WTC11 (cell line): ENCODE measurements around the gene MRAS. TPM values are rescaled to one million over a fixed set of nuclear protein-coding genes. Genes with fewer than 3 reads are reported as not detected.

Source experiments
- ATAC-seq: fragments of 200-7000 bp; cut with Tn5 transposase; 2 replicates; pipeline ENCODE4 v1.10.0; 2021; ENCODE audit warnings: mild to moderate bottlenecking, moderate library complexity
- CTCF ChIA-PET: fragments of 300-600 bp; sonication (Branson Sonifier 250); formaldehyde crosslinking; loops from one replicate; lab custom pipeline; 2021; ENCODE audit warnings: antibody characterized with exemption; lab: Charles Lee
- POLR2A ChIA-PET: fragments of 350-600 bp; sonication (Branson Sonifier 250); formaldehyde crosslinking; loops from one replicate; lab custom pipeline; 2021; ENCODE audit warnings: antibody characterized with exemption; lab: Charles Lee
- DNase-seq: peaks from one replicate; pipeline ENCODE4 v3.0.0; 2021; ENCODE audit warnings: low spot score
- H3K27ac Mint-ChIP-seq: 2 replicates; pipeline ENCODE4 v1.8.0; 2021; ENCODE audit warnings: mixed read lengths
- H3K27me3 Mint-ChIP-seq: 2 replicates; pipeline ENCODE4 v1.8.0; 2021; ENCODE audit warnings: low read depth, mild to moderate bottlenecking, moderate library complexity, mixed read lengths
- H3K36me3 Mint-ChIP-seq: 2 replicates; pipeline ENCODE4 v1.8.0; 2021; ENCODE audit warnings: mixed read lengths
- H3K4me1 Mint-ChIP-seq: 2 replicates; pipeline ENCODE4 v1.8.0; 2022; ENCODE audit warnings: mixed read lengths
- H3K4me3 Mint-ChIP-seq: 2 replicates; pipeline ENCODE4 v1.8.0; 2021; ENCODE audit warnings: mild to moderate bottlenecking, moderate library complexity, mixed read lengths
- H3K9me3 Mint-ChIP-seq: 2 replicates; pipeline ENCODE4 v1.8.0; 2021; ENCODE audit warnings: mixed read lengths
- AFF4 ChIP-seq: sonication (generic); formaldehyde crosslinking; IDR thresholded peaks from 2 replicates; pipeline ENCODE4 v1.8.1; 2023; ENCODE audit warnings: mild to moderate bottlenecking, missing genetic modification reagents, borderline replicate concordance
- ELF4 ChIP-seq: sonication (generic); formaldehyde crosslinking; IDR thresholded peaks from 2 replicates; pipeline ENCODE4 v1.8.1; 2022; ENCODE audit warnings: low read depth, mild to moderate bottlenecking, moderate library complexity, missing genetic modification reagents
- ERG ChIP-seq: fragments of 250-450 bp; sonication (Bioruptor Pico); IDR thresholded peaks from 2 replicates; pipeline ENCODE4 v1.8.0; 2021; ENCODE audit warnings: mild to moderate bottlenecking
- GRHL2 ChIP-seq: fragments of 250-450 bp; sonication (Bioruptor Pico); IDR thresholded peaks from 2 replicates; pipeline ENCODE4 v1.8.0; 2022; ENCODE audit warnings: mild to moderate bottlenecking, moderate library complexity; ENCODE audit not compliant: insufficient replicate concordance, severe bottlenecking
- IRF2 ChIP-seq: sonication (generic); formaldehyde crosslinking; IDR thresholded peaks from 2 replicates; pipeline ENCODE4 v1.8.0; 2022; ENCODE audit warnings: low read depth, missing genetic modification reagents, borderline replicate concordance
- MXD4 ChIP-seq: fragments of 250-450 bp; sonication (Bioruptor Pico); IDR thresholded peaks from 2 replicates; pipeline ENCODE4 v1.8.0; 2021; ENCODE audit warnings: mild to moderate bottlenecking, moderate library complexity, borderline replicate concordance
- NFE2L1 ChIP-seq: sonication (generic); formaldehyde crosslinking; IDR thresholded peaks from 2 replicates; pipeline ENCODE4 v1.8.1; 2023; ENCODE audit warnings: missing genetic modification reagents
- NR2C2 ChIP-seq: sonication (generic); formaldehyde crosslinking; IDR thresholded peaks from 2 replicates; pipeline ENCODE4 v1.8.0; 2022; ENCODE audit warnings: mild to moderate bottlenecking, missing genetic modification reagents
- NR3C1 ChIP-seq: sonication (generic); formaldehyde crosslinking; conservative IDR thresholded peaks from 2 replicates; pipeline ENCODE4 v1.8.1; 2023; ENCODE audit warnings: low read depth, mild to moderate bottlenecking, missing genetic modification reagents
- SOX15 ChIP-seq: fragments of 250-450 bp; sonication (Bioruptor Pico); IDR thresholded peaks from 2 replicates; pipeline ENCODE4 v1.9.0; 2021; ENCODE audit warnings: mild to moderate bottlenecking
- TCF7 ChIP-seq: sonication (generic); formaldehyde crosslinking; IDR thresholded peaks from 2 replicates; pipeline ENCODE4 v1.8.0; 2022; ENCODE audit warnings: mild to moderate bottlenecking, low read depth, missing genetic modification reagents, moderate library complexity
- TP53 ChIP-seq: sonication (generic); formaldehyde crosslinking; IDR thresholded peaks from 2 replicates; pipeline ENCODE4 v1.8.1; 2023; ENCODE audit warnings: mild to moderate bottlenecking, missing genetic modification reagents
- ZBTB21 ChIP-seq: sonication (generic); formaldehyde crosslinking; IDR thresholded peaks from 2 replicates; pipeline ENCODE4 v1.8.1; 2023; ENCODE audit warnings: mild to moderate bottlenecking, missing genetic modification reagents, borderline replicate concordance
- ZNF263 ChIP-seq: sonication (generic); formaldehyde crosslinking; IDR thresholded peaks from 2 replicates; pipeline ENCODE4 v1.8.1; 2022; ENCODE audit warnings: low read depth, mild to moderate bottlenecking, moderate library complexity, missing genetic modification reagents
- ZNF396 ChIP-seq: fragments of 250-450 bp; sonication (Bioruptor Pico); IDR thresholded peaks from 2 replicates; pipeline ENCODE4 v1.8.0; 2021; ENCODE audit warnings: mild to moderate bottlenecking, moderate library complexity, borderline replicate concordance
- ZNF423 ChIP-seq: fragments of 250-450 bp; sonication (Bioruptor Pico); IDR thresholded peaks from 2 replicates; pipeline ENCODE4 v2.1.2; 2022; ENCODE audit warnings: mild to moderate bottlenecking, moderate library complexity
- total RNA-seq: library from RNA; stranded (reverse); gene quantifications from 3 replicates; pipeline ENCODE4 v1.2.3, GENCODE V29; 2021
- TF ChIP-seq, protein P1 (sequence below): fragments of 250-450 bp; sonication (Bioruptor Pico); IDR thresholded peaks from 2 replicates; pipeline ENCODE4 v1.9.0; 2021; ENCODE audit warnings: mild to moderate bottlenecking, borderline replicate concordance
- TF ChIP-seq, protein P2 (sequence below): sonication (generic); formaldehyde crosslinking; IDR thresholded peaks from 2 replicates; pipeline ENCODE4 v1.8.0; 2023; ENCODE audit warnings: missing genetic modification reagents

Gene MRAS
- total RNA-seq, 1 experiment from 2014 or later: 14.8 TPM

- TF ChIP-seq NR3C1 (CRISPR knock-in tag) (no peak), ZNF263 (CRISPR knock-in tag) (no peak), TCF7 (no peak)
- TF ChIP-seq, protein P1, sequence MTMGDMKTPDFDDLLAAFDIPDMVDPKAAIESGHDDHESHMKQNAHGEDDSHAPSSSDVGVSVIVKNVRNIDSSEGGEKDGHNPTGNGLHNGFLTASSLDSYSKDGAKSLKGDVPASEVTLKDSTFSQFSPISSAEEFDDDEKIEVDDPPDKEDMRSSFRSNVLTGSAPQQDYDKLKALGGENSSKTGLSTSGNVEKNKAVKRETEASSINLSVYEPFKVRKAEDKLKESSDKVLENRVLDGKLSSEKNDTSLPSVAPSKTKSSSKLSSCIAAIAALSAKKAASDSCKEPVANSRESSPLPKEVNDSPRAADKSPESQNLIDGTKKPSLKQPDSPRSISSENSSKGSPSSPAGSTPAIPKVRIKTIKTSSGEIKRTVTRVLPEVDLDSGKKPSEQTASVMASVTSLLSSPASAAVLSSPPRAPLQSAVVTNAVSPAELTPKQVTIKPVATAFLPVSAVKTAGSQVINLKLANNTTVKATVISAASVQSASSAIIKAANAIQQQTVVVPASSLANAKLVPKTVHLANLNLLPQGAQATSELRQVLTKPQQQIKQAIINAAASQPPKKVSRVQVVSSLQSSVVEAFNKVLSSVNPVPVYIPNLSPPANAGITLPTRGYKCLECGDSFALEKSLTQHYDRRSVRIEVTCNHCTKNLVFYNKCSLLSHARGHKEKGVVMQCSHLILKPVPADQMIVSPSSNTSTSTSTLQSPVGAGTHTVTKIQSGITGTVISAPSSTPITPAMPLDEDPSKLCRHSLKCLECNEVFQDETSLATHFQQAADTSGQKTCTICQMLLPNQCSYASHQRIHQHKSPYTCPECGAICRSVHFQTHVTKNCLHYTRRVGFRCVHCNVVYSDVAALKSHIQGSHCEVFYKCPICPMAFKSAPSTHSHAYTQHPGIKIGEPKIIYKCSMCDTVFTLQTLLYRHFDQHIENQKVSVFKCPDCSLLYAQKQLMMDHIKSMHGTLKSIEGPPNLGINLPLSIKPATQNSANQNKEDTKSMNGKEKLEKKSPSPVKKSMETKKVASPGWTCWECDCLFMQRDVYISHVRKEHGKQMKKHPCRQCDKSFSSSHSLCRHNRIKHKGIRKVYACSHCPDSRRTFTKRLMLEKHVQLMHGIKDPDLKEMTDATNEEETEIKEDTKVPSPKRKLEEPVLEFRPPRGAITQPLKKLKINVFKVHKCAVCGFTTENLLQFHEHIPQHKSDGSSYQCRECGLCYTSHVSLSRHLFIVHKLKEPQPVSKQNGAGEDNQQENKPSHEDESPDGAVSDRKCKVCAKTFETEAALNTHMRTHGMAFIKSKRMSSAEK (CRISPR knock-in tag): no peak
- TF ChIP-seq, all 79 proteins: peak for 0
These were observed 21.3 kb upstream of the MRAS start (continued) for GRCh38 chr3:138326866-138327595.

- H3K36me3 Mint-ChIP-seq: no peaks in the 10 kb centered on the region
- ATAC-seq: no peak
- DNase-seq: no peak
- TF ChIP-seq SOX15 (CRISPR knock-in tag) (no peak), GRHL2 (no peak), ZBTB21 (CRISPR knock-in tag) (no peak), TP53 (CRISPR knock-in tag) (no peak), ZNF396 (no peak), NFE2L1 (no peak), MXD4 (no peak), NR2C2 (CRISPR knock-in tag) (no peak), AFF4 (no peak), ERG (CRISPR knock-in tag) (no peak), ZNF423 (CRISPR knock-in tag) (no peak), ELF4 (CRISPR knock-in tag) (no peak), IRF2 (CRISPR knock-in tag) (no peak)
- TF ChIP-seq, protein P1 (CRISPR knock-in tag): no peak
- TF ChIP-seq, protein P2, sequence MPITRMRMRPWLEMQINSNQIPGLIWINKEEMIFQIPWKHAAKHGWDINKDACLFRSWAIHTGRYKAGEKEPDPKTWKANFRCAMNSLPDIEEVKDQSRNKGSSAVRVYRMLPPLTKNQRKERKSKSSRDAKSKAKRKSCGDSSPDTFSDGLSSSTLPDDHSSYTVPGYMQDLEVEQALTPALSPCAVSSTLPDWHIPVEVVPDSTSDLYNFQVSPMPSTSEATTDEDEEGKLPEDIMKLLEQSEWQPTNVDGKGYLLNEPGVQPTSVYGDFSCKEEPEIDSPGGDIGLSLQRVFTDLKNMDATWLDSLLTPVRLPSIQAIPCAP (CRISPR knock-in tag): no peak
- H3K4me1 Mint-ChIP-seq: peaks cover 14% of the 10 kb centered on the region
- no peaks in the 10 kb centered on the region for H3K9me3 Mint-ChIP-seq
- H3K27me3 Mint-ChIP-seq: no peaks in the 10 kb centered on the region
- CTCF ChIA-PET: interaction anchor here (0.7 to 2.0 kb wide), 9 partner anchors 8 to 212 kb away, joined by 3 to 5 read pairs (median 4); partner anchors contain the start of genes DZIP1L and ESYT3
- H3K27ac Mint-ChIP-seq: no peak overlapping the region
- POLR2A ChIA-PET: no interaction called here
- no peak overlapping the region for H3K4me3 Mint-ChIP-seq
These were observed 20.5 kb upstream of the MRAS start for GRCh38 chr3:138327831-138328230.
